T-helper 9 cell (primary cell): ENCODE data around the gene SCIN.

ENCODE experiments used
- DNase-seq: peaks from one replicate; pipeline ENCODE4 v3.0.0-alpha.2; 2020

Gene SCIN

DNA sequence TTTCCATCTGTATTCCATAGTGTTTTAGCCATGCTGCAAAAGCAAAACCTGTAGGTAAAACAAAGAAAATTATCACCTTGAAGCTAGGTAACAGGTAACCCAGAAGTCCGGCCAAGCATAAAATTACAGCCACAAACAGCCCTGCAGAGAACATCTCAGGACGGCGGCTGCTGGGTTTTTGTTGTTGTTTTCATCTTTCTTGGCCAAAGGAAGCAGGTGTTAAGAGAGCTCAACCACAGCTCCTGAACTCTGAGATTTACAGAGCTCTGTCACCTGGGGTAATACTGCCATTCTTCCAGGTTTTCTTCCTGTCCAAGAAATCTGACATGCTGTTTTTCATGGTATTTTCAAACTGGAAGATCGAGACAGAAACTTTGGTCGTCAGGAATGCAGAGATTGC is 847 bp upstream of the SCIN start:
- no peak for DNase-seq

DNA sequence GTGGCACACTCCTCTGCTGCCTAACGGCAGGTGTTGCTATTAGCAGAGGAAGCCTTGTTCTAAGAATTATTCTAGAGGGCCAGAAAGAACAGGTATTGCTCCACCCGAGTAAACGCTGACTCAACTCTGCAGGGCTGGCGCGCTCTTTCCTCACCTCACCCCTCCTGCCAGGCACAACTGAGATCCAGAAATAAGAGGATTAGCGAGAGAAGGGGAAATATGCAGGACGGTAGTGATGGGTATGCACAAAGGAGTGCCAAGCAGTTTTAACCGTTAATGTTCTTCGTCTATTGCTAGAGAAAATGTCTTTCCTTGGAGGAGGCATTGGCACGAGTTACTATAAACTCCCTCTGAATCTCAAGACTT is 369 bp upstream of the SCIN start:
- no peak for DNase-seq

GRCh38 chr7:12571691-12572090 is 1.2 kb downstream of the SCIN start:
- DNase-seq, result no peak

DNA sequence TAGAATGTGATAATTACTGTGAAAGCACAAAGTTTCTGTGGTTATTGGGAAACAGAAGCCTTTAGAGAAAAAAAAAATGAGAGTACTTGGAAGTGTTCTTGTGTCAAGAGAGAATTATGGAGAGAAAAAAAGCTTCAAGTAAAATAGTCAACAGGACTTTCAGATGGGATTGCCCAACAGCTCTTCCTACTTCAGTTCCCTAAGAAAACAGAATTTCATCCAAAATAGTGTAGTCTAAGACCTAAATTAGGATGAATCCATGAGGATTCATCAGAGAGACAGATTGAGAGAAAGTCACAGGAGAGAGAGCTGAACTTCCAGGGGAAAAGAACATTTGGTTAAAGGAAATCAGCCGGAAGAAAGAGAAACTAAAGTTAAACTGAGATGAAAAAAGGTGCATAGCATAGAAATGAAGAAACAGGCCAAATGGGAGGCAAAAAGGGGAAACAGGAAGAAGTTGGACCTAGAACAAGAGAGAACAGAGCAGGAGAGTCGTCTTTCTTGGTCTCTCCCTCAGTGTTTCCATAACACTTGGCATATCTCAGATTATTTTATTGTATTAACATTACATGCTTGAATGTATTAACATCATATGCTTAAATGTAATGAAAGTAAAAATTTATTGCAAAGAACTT is 2.5 kb downstream of the SCIN start:
- DNase-seq, result no peak

DNA sequence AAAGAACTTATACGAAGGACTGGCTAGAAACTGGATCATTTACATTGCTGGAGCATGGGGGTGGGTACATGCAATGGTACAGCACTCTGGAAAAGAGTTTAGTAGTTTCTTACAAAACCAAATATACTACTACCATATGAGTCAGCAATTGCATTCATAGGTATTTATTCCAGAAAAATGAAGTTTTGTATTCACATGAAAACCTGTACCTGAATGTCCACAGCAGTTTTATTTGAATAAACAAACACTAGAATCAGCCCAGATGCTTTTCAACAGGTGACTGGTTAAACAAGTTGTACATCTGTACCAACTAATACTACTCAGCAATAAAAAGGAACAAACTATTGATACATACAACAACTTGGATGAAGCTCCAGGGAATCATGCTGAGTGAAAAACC is 3.4 kb downstream of the SCIN start:
- no peak for DNase-seq

DNA sequence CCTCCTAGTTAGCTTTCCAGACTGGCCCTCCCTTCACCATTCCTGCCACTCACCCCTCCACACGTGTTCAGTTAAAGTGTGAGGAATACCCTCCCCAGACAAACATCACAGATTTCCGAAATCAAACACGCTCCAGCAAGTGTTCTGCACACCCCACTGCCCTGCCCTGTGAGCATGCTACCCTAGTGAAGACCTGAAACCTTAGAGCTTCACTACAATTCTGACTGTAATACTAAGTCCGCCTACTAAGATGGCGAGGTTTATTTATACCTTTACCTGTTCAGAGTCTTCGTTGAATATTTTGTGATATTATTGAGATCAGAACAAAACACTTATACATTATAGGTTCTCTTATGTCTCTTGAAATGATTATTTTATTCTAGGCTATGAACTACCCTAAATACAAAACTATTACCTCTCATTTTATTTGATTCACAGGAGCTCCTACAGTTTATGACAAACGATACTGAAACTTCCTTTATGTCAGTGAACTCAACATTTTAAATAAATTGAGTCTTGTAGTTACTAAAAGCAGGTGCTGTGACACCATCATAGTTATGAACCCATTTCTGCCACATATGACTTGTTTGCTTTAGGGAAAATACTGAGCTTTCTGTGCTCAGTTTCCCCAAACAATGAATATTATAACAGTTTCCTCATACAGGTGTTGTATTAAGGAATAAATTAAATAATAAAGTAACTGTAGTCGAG is 8.6 kb downstream of the SCIN start:
- DNase-seq, result no peak

DNA sequence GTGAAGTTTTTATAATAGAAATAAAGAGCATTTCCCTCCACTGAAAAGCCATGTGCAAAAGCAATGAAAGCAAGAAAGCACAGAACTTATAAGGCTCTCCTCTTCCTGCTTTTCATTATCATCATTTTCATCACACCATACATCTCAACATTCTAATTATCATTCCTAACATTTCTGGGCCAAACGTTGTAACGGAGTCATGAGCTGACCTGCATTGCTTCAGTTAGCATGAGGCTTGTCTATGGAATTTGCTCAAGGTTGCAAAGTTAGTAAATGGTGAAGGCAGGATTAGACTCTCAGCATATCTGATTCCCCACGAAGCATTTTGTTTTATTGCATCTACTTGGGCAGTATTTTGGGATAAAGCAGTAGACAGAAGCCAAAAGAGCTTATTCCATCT is 11.4 kb downstream of the SCIN start:
- DNase-seq, result no peak

- no peak for DNase-seq
Measured at GRCh38 chr7:12582362-12582761, 11.8 kb downstream of the SCIN start.

DNA sequence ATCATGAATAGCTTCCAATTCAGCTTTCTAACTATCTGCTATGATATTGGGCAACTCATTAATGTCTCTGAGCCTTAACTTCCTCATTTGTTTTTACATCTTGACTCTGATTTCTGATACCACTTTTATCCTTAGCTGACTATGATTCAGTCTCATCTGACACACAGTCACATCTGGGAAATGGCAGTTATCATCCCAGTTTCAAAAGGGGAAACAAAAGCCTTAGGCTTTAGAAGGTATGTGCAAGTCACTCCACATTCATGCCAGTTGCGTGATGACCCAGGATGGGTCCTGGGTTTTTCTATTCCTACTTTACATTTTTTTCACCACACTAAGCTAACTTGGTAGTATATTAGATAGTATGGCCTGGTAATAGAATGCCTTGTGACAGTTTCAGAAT is 12.7 kb downstream of the SCIN start:
- DNase-seq, result no peak

GRCh38 chr7:12583922-12584321 is 13.4 kb downstream of the SCIN start:
- no peak for DNase-seq

- DNase-seq, result no peak
Measured at GRCh38 chr7:12584930-12585329, 14.4 kb downstream of the SCIN start.

DNA sequence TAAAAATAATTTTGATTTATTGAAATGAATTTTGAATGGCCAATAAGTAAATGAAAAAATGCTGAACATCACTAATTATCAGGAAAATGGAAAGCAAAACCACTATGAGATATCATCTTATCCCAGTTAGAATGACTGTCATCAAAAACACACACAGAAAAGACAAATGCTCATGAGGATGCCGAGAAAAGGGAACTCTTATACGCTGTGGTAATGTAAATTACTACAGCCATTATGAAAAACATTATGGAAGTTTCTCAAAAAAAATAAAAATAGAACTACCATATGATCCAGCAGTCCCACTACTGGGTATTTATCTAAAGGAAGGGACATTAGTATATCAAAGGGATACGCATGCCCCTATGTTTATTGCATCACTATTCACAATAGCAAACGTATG is 15.8 kb downstream of the SCIN start:
- no peak for DNase-seq

DNA sequence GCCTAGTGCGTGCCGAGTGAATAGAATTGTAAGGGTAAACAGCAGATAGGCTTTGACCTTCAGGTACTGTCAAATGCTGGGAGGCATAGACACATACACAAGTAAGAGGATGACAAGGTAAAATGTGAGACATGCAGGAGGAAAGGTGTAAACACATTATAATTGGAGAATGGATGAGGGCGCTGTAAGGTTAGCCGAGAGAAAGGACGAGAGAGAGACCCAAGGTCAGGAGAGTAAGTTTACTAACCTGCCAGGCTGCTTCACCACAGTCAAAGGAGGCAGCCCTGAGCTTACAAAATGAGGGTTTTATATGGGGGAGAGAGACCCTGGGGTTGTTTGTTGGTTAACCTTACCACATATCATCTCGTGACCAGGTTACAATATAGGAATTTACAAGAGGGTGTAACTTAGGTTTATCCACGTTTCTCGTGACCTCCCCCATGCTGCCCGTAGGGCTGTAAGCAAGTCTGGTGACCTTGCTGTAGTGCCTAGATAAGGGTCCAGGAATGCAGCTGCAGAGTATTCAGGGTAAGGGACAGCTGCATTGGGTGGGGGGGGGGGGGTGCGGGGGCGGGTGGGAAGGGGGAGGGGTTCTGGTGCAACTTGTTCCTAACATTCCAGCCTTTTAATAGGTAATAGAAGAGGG is 17.9 kb downstream of the SCIN start:
- no peak for DNase-seq

DNA sequence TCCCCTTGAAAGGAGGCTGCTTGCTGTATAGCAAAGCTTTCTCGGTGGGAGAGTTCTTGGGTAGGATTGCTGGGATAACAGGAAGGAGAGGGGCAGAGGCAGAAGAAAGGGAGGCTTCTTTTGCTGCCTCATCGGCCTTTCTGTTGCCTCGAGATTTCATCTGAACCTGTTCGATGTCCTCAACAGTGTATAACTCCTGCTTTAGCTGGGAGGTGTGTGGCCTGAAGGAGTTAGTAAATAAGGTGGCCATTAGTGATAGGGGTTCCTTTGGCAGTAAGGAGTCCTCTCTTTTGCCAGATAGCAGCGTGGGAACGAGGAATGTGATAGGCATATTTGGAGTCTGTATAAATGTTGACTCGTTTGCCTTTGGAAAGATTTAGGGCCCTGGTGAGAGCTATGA is 20.0 kb downstream of the SCIN start:
- no peak for DNase-seq

DNA sequence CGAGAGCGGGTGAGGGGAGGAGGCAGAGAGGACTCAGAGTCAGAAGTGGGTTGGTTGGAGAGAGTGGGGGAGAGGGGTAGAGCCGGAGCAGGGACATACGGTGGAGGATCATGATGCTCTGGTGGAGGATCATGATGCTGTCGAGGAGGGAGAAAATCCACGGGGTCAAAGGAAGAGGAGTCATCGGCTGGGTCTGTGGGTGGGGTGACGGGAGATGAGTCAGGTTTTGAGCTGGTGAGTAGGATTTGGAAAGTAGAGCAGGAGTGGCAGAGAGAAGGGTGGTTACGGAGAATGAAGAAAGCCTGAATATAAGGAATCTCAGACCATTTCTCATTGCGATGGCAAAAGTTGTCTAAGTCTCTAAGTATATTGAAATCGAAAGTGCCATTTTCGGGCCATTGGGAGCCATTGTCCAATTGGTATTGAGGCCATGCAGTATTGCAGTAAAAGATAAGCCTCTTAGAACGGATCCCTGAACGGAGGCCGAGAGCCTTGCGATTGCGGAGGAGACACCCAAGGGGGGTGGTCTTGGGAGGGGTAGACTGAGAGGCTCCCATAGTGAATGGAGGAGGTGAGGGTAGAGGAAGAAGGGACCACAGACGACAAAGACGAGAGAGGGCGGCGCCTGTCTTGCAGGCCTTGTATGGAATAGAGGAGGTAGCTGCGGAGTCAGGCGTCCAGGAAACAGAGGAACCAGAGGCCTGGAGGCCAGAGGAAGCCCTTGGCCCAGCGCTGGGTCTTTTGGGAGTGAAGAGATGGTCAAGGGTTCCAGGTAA is 23.8 kb downstream of the SCIN start:
- no peak for DNase-seq

GRCh38 chr7:12595148-12595547 is 24.6 kb downstream of the SCIN start:
- no peak for DNase-seq

DNA sequence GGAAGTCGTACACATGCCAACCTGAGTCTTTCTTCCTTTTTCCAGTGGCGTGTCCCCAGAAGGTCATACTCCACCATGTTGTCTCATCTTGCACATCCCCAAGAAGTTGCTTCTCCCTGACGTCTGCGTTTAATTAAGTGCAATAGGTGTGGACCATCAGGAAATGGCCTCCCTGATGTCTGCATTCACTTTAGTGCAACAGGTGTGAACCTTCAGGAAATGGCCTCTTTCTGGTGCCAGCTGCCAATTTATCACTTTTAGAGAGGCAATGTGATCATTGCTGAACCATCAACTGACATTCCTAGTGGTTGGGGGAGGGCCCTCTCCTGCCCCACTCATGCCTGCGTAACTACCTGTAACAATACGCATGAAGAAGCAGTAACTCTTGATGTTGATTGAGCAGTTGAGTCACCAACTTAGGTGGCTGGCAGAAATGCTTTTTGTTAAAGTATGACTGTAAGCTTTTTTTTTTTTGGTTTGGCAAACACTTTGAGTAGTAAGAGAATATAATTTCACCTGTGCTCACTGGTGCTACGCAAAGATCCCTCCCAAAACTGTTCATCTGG is 25.8 kb downstream of the SCIN start:
- no peak for DNase-seq

DNA sequence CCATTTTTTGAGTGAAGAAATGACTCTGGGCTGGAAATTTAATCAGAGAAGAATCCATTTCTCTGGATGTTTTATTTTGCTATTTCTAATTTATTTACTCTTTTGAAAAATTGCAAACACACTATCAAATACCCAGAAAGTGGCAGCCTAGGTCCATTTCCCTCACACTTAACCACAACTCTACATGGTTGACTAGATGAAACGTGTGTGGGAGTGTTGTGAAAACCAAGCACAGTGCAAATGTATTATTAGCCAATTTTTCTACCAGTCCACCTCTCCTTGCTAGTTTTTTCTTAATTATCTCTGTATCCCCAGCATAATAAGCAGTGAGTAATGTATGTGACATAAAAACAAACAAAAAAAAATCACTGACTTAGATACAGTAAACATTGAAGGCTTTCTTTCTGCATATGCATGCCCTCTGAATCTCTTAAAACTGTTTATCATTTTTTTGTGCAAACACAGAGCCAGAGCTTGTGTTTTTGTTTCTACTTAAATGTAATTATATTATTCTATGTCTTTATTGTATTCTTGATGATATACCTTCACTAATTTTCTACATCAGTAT is 30.9 kb downstream of the SCIN start:
- DNase-seq, result no peak

- no peak for DNase-seq
Measured at GRCh38 chr7:12607134-12607533, 36.6 kb downstream of the SCIN start.

- no peak for DNase-seq
Measured at GRCh38 chr7:12609561-12609960, 39.0 kb downstream of the SCIN start.

DNA sequence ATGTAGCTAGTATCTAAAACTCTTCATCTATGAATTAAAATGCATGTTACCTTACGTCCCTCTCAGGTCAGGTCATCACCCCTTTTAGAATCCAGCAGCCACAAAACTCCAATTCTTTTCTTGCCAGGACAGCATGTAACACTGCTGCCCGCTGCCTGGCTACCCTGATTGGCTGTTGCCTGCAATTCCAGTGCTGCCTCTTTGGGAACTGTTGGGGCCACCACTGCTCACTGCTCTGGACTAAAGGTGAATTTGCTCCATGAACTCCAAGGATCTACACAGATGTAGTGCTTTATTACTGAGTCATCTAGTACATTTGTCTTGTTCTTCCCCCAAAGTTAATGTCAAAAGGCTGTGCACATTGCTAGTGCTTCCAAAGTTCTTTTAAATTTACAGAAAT is 40.4 kb downstream of the SCIN start:
- DNase-seq, result no peak

GRCh38 chr7:12612622-12613021 is 42.1 kb downstream of the SCIN start:
- no peak for DNase-seq

- no peak for DNase-seq
Measured at GRCh38 chr7:12619461-12620069, 49.0 kb downstream of the SCIN start.
